Prostate gland (tissue), 2 donors: ENCODE measurements around the gene ZNF445. TPM values are rescaled to one million over a fixed set of nuclear protein-coding genes. Genes with fewer than 3 reads are reported as not detected.

Experiments used
- DNase-seq: peaks from one replicate; pipeline ENCODE4 v3.0.0-alpha.2; 2019; ENCODE audit warnings: low spot score
- H3K27ac ChIP-seq, 2 donors: fragments of 200-600 bp; sonication (generic); 2 replicates each; pipeline ENCODE4 v1.5.1; 2017 to 2019
- H3K27me3 ChIP-seq: fragments of 200-600 bp; sonication (generic); replicated peaks from 2 replicates; pipeline ENCODE4 v1.5.1; 2019; ENCODE audit not compliant: insufficient read depth
- H3K36me3 ChIP-seq, 2 donors: fragments of 200-600 bp; sonication (generic); 1 replicate in 1 of 2; 2 replicates in 1 of 2; pipeline versions ENCODE4 v1.5.1 to v1.8.1; 2017 to 2019
- H3K4me1 ChIP-seq: fragments of 200-600 bp; sonication (generic); replicated peaks from 2 replicates; pipeline ENCODE4 v1.5.1; 2019
- H3K4me3 ChIP-seq, 2 donors: fragments of 200-600 bp; sonication (generic); 2 replicates each; pipeline ENCODE4 v1.5.1; 2017 to 2019
- H3K9me3 ChIP-seq: fragments of 200-600 bp; sonication (generic); 2 replicates; pipeline ENCODE4 v1.5.1; 2017
- CTCF ChIP-seq, 4 experiments: fragments of 200-600 bp in 2 of 4; fragments of 450-650 bp in 2 of 4; sonication (generic) in 2 of 4; IDR thresholded peaks; 1 replicate in 3 of 4; 2 replicates in 1 of 4; pipeline ENCODE4 v1.5.1; 2016 to 2019; ENCODE audit warnings: antibody characterized with exemption in 4 of 4, mild to moderate bottlenecking in 2 of 4, moderate library complexity in 2 of 4
- POLR2A ChIP-seq: fragments of 450-650 bp; IDR thresholded peaks from one replicate; pipeline ENCODE4 v1.6.1; 2016; ENCODE audit warnings: antibody characterized with exemption, mild to moderate bottlenecking
- POLR2AphosphoS5 ChIP-seq: sonication (generic); formaldehyde crosslinking; IDR thresholded peaks from one replicate; pipeline ENCODE4 v1.6.1; 2017; ENCODE audit warnings: antibody characterized with exemption
- WGBS: methylation state at CpG from one replicate; pipeline ENCODE4 v1.1.5; 2018; 5-methylcytosine and 5-hydroxymethylcytosine counted together
- intact Hi-C: fragments of 100-400 bp; cut with DNase I; formaldehyde crosslinking; loops from one replicate; pipeline ENCODE4 v1.14.2; 2022
- total RNA-seq, 2 donors: library from RNA; depleted of rRNA; stranded (reverse); fragments of >200 nt; gene quantifications; one replicate each; pipeline ENCODE4 v1.1.0, GENCODE V29; 2016

ZNF445 gene
- total RNA-seq, 2 donors from 2014 or later = 10.8 to 17.9 TPM

GRCh38 chr3:44446929-44447328, 30.5 kb downstream of the ZNF445 start:
- no peak for TF ChIP-seq POLR2A
- no peak for TF ChIP-seq POLR2AphosphoS5
- no peak for TF ChIP-seq CTCF (IDR thresholded peaks at IDR 0.05)
- intact Hi-C loops = no loop called here
- H3K36me3 ChIP-seq = peaks cover 15 to 29% of the 10 kb centered on the region in 2 donors
- H3K9me3 ChIP-seq = no peaks in the 10 kb centered on the region
- no peaks in the 10 kb centered on the region for H3K4me1 ChIP-seq
- no peak overlapping the region for H3K27ac ChIP-seq
- no peaks in the 10 kb centered on the region for H3K27me3 ChIP-seq
- no peak for DNase-seq
- WGBS = 93% methylated on average over 5 of the region's 5 CpGs
- no peak overlapping the region for H3K4me3 ChIP-seq

GRCh38 chr3:44445786-44446185, 31.7 kb downstream of the ZNF445 start:
- peaks cover 12 to 26% of the 10 kb centered on the region in 2 donors for H3K36me3 ChIP-seq
- no peaks in the 10 kb centered on the region for H3K4me1 ChIP-seq
- 99% methylated on average over 5 of the region's 5 CpGs for WGBS
- no peak for DNase-seq
- no peaks in the 10 kb centered on the region for H3K27me3 ChIP-seq
- no peaks in the 10 kb centered on the region for H3K9me3 ChIP-seq
- intact Hi-C loops = no loop called here
- no peak overlapping the region for H3K27ac ChIP-seq
- no peak overlapping the region for H3K4me3 ChIP-seq
- TF ChIP-seq POLR2AphosphoS5 (no peak), POLR2A (no peak), CTCF (IDR thresholded peaks at IDR 0.05) (no peak)

DNA sequence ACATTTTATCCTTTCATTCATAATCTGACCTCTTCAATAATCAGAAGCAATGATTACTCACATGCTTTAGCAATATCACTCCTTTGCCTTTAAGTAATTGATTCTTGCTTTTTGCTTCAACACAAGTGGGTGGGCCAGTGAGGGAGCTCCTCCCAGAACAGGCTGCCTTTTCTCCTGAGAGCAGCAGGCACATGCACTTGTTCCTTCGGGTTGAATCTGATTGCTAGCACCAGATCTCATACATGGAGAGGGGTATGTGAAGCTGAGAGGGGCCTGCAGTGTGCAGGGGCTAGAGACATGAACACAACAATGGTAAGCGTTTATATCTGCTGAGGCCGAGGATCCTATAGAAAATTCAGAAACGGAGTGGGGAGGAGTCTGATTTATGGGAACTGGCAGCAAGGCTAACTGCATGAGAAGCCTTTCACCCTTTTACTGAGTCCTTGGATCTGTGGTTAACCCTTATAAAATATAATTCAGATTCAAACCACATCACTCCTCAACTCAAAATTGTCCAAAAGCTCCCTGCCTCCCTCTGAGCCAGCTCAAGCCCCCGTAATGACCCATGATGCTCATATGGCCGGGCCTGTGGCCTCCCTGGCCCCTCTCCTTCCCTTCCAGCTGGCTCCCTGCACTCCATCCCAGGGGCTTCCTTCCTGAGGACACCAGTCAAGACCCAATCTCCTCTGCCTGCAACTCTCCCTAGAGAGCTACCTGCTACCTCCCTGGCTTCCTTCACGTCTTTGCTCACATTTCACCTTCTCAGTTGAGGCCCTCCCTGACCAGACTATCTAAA, 32.4 kb downstream of the ZNF445 start:
- Histone ChIP-seq H3K36me3 (peaks cover 8 to 19% of the 10 kb centered on the region in 2 donors), H3K27me3 (no peaks in the 10 kb centered on the region), H3K27ac (no peak overlapping the region), H3K4me1 (no peaks in the 10 kb centered on the region), H3K4me3 (no peak overlapping the region), H3K9me3 (no peaks in the 10 kb centered on the region)
- intact Hi-C loops = no loop called here
- no peak for DNase-seq
- TF ChIP-seq POLR2AphosphoS5 (no peak), POLR2A (no peak)
- WGBS = 95% methylated on average over 7 of the region's 7 CpGs

- WGBS = 92% methylated on average over 2 of the region's 2 CpGs
- no peaks in the 10 kb centered on the region for H3K4me1 ChIP-seq
- peaks cover 6 to 17% of the 10 kb centered on the region in 2 donors for H3K36me3 ChIP-seq
- intact Hi-C loops = no loop called here
- TF ChIP-seq POLR2AphosphoS5 (no peak), POLR2A (no peak), CTCF (IDR thresholded peaks at IDR 0.05) (no peak)
- no peak overlapping the region for H3K4me3 ChIP-seq
- no peaks in the 10 kb centered on the region for H3K9me3 ChIP-seq
- H3K27me3 ChIP-seq = no peaks in the 10 kb centered on the region
- DNase-seq = no peak
- no peak overlapping the region for H3K27ac ChIP-seq
These were observed 33.0 kb downstream of the ZNF445 start for GRCh38 chr3:44444437-44444836.

DNA sequence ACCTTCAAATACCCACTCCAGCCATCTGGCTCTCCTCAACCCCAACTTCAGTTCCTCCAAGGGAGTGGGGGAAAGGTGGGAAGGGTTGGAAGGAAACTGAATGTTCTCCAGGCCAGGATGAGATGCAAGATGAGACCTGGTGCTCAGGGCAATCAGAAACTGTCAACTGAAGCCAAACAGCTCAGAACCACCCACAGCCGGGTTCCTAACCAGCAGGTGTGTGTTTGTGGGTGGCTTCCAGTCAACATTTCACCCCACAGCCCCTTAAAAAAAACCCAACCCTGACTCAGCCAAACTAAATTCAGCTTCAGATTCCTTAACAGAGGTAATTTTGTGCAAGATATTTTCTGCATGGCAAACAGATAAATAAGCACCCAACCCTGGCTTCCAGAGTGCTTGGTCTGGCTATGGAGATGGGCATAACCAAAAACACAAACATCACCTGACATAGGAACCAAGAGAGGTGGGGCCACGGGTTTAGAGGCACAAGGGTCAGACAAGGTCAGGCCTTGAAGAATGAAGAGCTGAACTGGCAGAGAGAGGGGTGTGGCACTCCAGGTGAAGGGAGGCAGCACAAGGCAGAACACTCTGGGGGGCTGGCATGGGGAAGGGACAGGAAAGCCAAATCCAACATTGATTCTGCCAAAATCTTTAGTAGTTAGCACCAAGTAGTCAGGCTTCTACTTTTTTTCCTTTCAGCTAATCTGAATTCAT, 34.7 kb downstream of the ZNF445 start:
- intact Hi-C loops = no loop called here
- peaks cover 0 to 1% of the 10 kb centered on the region in 2 donors for H3K36me3 ChIP-seq

More for the DNA sequence above, 34.7 kb downstream of the ZNF445 start:
- TF ChIP-seq POLR2A (no peak), CTCF (IDR thresholded peaks at IDR 0.05) (no peak)
- Histone ChIP-seq H3K9me3 (no peaks in the 10 kb centered on the region), H3K4me1 (no peaks in the 10 kb centered on the region), H3K27ac (no peak overlapping the region), H3K27me3 (no peaks in the 10 kb centered on the region), H3K4me3 (no peak overlapping the region)
- no peak for DNase-seq
- 81% methylated on average over 2 of the region's 2 CpGs for WGBS
